Measurements from ENCODE around the gene TULP4.
"Not testable (repeated sequence)": the region's sequence is repeated elsewhere in the genome, so short reads cannot be mapped to it uniquely, and the experiment has no call there.

TULP4 gene

DNA sequence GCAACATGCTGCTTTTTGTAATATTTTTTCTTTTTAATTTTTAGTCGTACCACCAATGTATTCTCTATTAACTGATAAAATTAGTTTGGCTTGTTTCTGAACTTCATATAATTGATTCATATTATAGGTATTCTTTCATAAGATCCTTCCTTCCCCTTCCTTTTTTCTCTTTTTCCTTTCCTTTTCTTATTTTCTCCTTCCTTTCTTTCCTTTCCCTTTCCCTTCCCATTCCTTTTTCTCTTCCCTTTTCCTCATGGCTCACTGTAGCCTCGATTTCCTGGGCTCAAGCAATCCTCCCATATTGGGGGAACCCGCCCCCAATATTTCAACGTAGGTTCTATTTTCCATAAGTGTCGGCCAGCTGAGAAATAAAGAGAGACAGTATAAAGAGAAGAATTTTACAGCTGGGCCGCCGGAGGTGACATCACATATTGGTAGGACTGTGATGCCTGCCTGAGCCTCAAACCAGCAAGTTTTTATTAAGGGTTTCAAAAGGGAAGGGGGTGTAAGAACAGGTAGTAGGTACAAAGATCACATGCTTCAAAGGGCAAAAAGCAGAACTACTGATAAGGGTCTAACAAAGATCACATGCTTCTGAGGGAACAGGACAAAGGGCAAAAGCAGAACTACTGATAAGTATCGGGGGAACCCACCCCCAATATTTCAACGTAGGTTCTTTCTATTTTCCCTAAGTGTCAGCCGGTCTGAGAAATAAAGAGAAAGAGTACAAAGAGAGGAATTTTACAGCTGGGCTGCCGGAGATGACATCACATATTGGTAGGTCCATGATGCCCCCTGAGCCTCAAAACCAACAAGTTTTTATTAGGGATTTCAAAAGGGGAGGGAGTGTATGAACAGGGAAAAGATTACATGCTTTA is 16.1 kb upstream of the TULP4 start:
- not testable (repeated sequence) for H3K27ac ChIP-seq (ENCODE audit: low read length); H3K27me3 ChIP-seq (ENCODE audit: low read depth, low read length); H3K4me3 ChIP-seq (ENCODE audit: low read depth in 1 of 2, low read length in 2 of 2); H3K9me3 ChIP-seq (ENCODE audit: control insufficient read depth in 1 of 2, low read length in 2 of 2); H3K4me1 ChIP-seq (ENCODE audit: control insufficient read depth in 1 of 2, insufficient read depth in 2 of 2, low read length in 2 of 2); H3K36me3 ChIP-seq (ENCODE audit: control insufficient read depth in 1 of 2, insufficient read depth in 2 of 2, low read length in 2 of 2)

- not testable (repeated sequence) for H3K4me1 ChIP-seq (ENCODE audit: control insufficient read depth in 1 of 2, insufficient read depth in 2 of 2, low read length in 2 of 2); H3K4me3 ChIP-seq (ENCODE audit: low read depth in 1 of 2, low read length in 2 of 2); H3K27me3 ChIP-seq (ENCODE audit: low read depth, low read length); H3K9me3 ChIP-seq (ENCODE audit: control insufficient read depth in 1 of 2, low read length in 2 of 2); H3K36me3 ChIP-seq (ENCODE audit: control insufficient read depth in 1 of 2, insufficient read depth in 2 of 2, low read length in 2 of 2); H3K27ac ChIP-seq (ENCODE audit: low read length)
These were observed 15.4 kb upstream of the TULP4 start for GRCh38 chr6:158296854-158297324.

GRCh38 chr6:158297657-158298056 is 14.6 kb upstream of the TULP4 start:
- H3K4me1 ChIP-seq (ENCODE audit: control insufficient read depth in 1 of 2, insufficient read depth in 2 of 2, low read length in 2 of 2); H3K4me3 ChIP-seq (ENCODE audit: low read depth in 1 of 2, low read length in 2 of 2); H3K9me3 ChIP-seq (ENCODE audit: control insufficient read depth in 1 of 2, low read length in 2 of 2); H3K27ac ChIP-seq (ENCODE audit: low read length); H3K36me3 ChIP-seq (ENCODE audit: control insufficient read depth in 1 of 2, insufficient read depth in 2 of 2, low read length in 2 of 2); H3K27me3 ChIP-seq (ENCODE audit: low read depth, low read length): not testable (repeated sequence)

- not testable (repeated sequence) for H3K27ac ChIP-seq (ENCODE audit: low read length); H3K27me3 ChIP-seq (ENCODE audit: low read depth, low read length); H3K36me3 ChIP-seq (ENCODE audit: control insufficient read depth in 1 of 2, insufficient read depth in 2 of 2, low read length in 2 of 2); H3K9me3 ChIP-seq (ENCODE audit: control insufficient read depth in 1 of 2, low read length in 2 of 2); H3K4me3 ChIP-seq (ENCODE audit: low read depth in 1 of 2, low read length in 2 of 2); H3K4me1 ChIP-seq (ENCODE audit: control insufficient read depth in 1 of 2, insufficient read depth in 2 of 2, low read length in 2 of 2)
These were observed 11.7 kb upstream of the TULP4 start for GRCh38 chr6:158300306-158301143.

DNA sequence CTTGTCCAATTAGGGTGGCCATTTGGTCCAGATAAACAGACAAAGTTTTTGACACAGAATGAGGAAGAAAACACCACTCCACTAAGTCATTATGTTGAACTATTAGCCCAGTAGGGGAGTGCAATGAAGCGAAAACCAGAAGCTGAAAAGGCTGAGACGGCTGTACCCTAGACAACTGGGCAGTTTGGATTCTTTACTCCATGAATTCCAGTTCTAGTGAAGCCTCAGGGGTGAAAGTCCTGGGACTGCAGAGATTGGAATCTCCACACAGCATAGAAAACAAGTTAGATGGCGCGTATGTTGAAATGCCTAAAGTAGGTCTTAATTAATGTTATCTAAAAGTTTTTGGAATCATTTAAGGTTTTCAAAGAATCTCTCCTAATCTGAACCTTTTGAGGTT is 10.7 kb upstream of the TULP4 start:
- H3K27ac ChIP-seq (ENCODE audit: low read length); H3K9me3 ChIP-seq (ENCODE audit: control insufficient read depth in 1 of 2, low read length in 2 of 2); H3K36me3 ChIP-seq (ENCODE audit: control insufficient read depth in 1 of 2, insufficient read depth in 2 of 2, low read length in 2 of 2); H3K4me3 ChIP-seq (ENCODE audit: low read depth in 1 of 2, low read length in 2 of 2); H3K4me1 ChIP-seq (ENCODE audit: control insufficient read depth in 1 of 2, insufficient read depth in 2 of 2, low read length in 2 of 2); H3K27me3 ChIP-seq (ENCODE audit: low read depth, low read length): not testable (repeated sequence)

- not testable (repeated sequence) for H3K9me3 ChIP-seq (ENCODE audit: control insufficient read depth in 1 of 2, low read length in 2 of 2); H3K27ac ChIP-seq (ENCODE audit: low read length); H3K4me3 ChIP-seq (ENCODE audit: low read depth in 1 of 2, low read length in 2 of 2); H3K4me1 ChIP-seq (ENCODE audit: control insufficient read depth in 1 of 2, insufficient read depth in 2 of 2, low read length in 2 of 2); H3K27me3 ChIP-seq (ENCODE audit: low read depth, low read length); H3K36me3 ChIP-seq (ENCODE audit: control insufficient read depth in 1 of 2, insufficient read depth in 2 of 2, low read length in 2 of 2)
These were observed 10.0 kb upstream of the TULP4 start for GRCh38 chr6:158302195-158302796.

- no peak overlapping the region for H3K27ac ChIP-seq (ENCODE audit: low read length)
- peaks cover 0 to 7% of the 10 kb centered on the region in 2 donors for H3K4me1 ChIP-seq (ENCODE audit: control insufficient read depth in 1 of 2, insufficient read depth in 2 of 2, low read length in 2 of 2)
- no peak overlapping the region for H3K4me3 ChIP-seq (ENCODE audit: low read depth in 1 of 2, low read length in 2 of 2)
- no peaks in the 10 kb centered on the region for H3K9me3 ChIP-seq (ENCODE audit: control insufficient read depth in 1 of 2, low read length in 2 of 2)
- H3K36me3 ChIP-seq (ENCODE audit: control insufficient read depth in 1 of 2, insufficient read depth in 2 of 2, low read length in 2 of 2) = no peaks in the 10 kb centered on the region
- H3K27me3 ChIP-seq (ENCODE audit: low read depth, low read length) = no peaks in the 10 kb centered on the region
These were observed 9.0 kb upstream of the TULP4 start for GRCh38 chr6:158303210-158303731.

GRCh38 chr6:158304254-158304653 is 8.0 kb upstream of the TULP4 start:
- Histone ChIP-seq H3K4me1 (ENCODE audit: control insufficient read depth in 1 of 2, insufficient read depth in 2 of 2, low read length in 2 of 2) (peaks cover 0 to 7% of the 10 kb centered on the region in 2 donors), H3K27ac (ENCODE audit: low read length) (no peak overlapping the region), H3K36me3 (ENCODE audit: control insufficient read depth in 1 of 2, insufficient read depth in 2 of 2, low read length in 2 of 2) (no peaks in the 10 kb centered on the region), H3K4me3 (ENCODE audit: low read depth in 1 of 2, low read length in 2 of 2) (no peak overlapping the region), H3K27me3 (ENCODE audit: low read depth, low read length) (no peaks in the 10 kb centered on the region), H3K9me3 (ENCODE audit: control insufficient read depth in 1 of 2, low read length in 2 of 2) (no peaks in the 10 kb centered on the region)

GRCh38 chr6:158309814-158310213 is 2.5 kb upstream of the TULP4 start:
- H3K27ac ChIP-seq (ENCODE audit: low read length) = no peak overlapping the region
- no peak overlapping the region for H3K4me3 ChIP-seq (ENCODE audit: low read depth in 1 of 2, low read length in 2 of 2)
- H3K36me3 ChIP-seq (ENCODE audit: control insufficient read depth in 1 of 2, insufficient read depth in 2 of 2, low read length in 2 of 2) = no peaks in the 10 kb centered on the region
- no peaks in the 10 kb centered on the region for H3K4me1 ChIP-seq (ENCODE audit: control insufficient read depth in 1 of 2, insufficient read depth in 2 of 2, low read length in 2 of 2)
- H3K27me3 ChIP-seq (ENCODE audit: low read depth, low read length) = no peaks in the 10 kb centered on the region
- no peaks in the 10 kb centered on the region for H3K9me3 ChIP-seq (ENCODE audit: control insufficient read depth in 1 of 2, low read length in 2 of 2)

- Histone ChIP-seq H3K4me1 (ENCODE audit: control insufficient read depth in 1 of 2, insufficient read depth in 2 of 2, low read length in 2 of 2) (peaks cover 0 to 4% of the 10 kb centered on the region in 2 donors), H3K27ac (ENCODE audit: low read length) (no peak overlapping the region), H3K27me3 (ENCODE audit: low read depth, low read length) (no peaks in the 10 kb centered on the region), H3K4me3 (ENCODE audit: low read depth in 1 of 2, low read length in 2 of 2) (no peak overlapping the region), H3K9me3 (ENCODE audit: control insufficient read depth in 1 of 2, low read length in 2 of 2) (no peaks in the 10 kb centered on the region), H3K36me3 (ENCODE audit: control insufficient read depth in 1 of 2, insufficient read depth in 2 of 2, low read length in 2 of 2) (no peaks in the 10 kb centered on the region)
These were observed 1.1 kb upstream of the TULP4 start for GRCh38 chr6:158311193-158311592.

DNA sequence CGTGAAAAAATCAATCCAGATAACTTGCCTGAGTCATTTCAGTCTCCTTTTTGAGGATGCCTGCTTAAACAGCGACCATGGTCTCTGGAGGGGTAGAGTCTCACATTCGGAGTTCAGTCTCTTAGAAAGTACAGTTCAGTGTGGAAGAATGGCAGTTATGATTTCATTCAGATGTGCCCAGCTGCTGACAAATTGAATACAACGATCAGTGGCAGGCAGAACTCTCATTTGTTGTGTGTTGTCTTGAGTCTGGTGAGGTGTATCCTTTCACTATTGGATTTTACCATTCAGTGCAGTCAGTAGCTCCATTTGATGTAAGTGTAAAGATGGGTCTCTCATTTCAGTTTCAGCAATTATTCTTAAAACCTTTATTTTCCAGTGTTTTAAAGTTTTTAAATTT is 639 bp upstream of the TULP4 start:
- no peaks in the 10 kb centered on the region for H3K27me3 ChIP-seq (ENCODE audit: low read depth, low read length)
- peaks cover 0 to 4% of the 10 kb centered on the region in 2 donors for H3K4me1 ChIP-seq (ENCODE audit: control insufficient read depth in 1 of 2, insufficient read depth in 2 of 2, low read length in 2 of 2)
- H3K9me3 ChIP-seq (ENCODE audit: control insufficient read depth in 1 of 2, low read length in 2 of 2) = no peaks in the 10 kb centered on the region
- H3K4me3 ChIP-seq (ENCODE audit: low read depth in 1 of 2, low read length in 2 of 2) = no peak overlapping the region
- H3K36me3 ChIP-seq (ENCODE audit: control insufficient read depth in 1 of 2, insufficient read depth in 2 of 2, low read length in 2 of 2) = no peaks in the 10 kb centered on the region
- H3K27ac ChIP-seq (ENCODE audit: low read length) = no peak overlapping the region

All from muscle layer of duodenum (tissue), 2 donors.